ENCODE results near the gene ANKRD2.

The ANKRD2 gene

GRCh38 chr10:97590748-97591495 is 18.3 kb downstream of the ANKRD2 start:
- Mint-ChIP-seq H3K4me1 (ENCODE audit: low read depth) (no peaks in the 10 kb centered on the region), H3K27ac (no peak overlapping the region), H3K4me3 (no peak overlapping the region), H3K27me3 (no peaks in the 10 kb centered on the region), H3K9me3 (ENCODE audit: low read depth) (no peaks in the 10 kb centered on the region), H3K36me3 (no peaks in the 10 kb centered on the region)

DNA sequence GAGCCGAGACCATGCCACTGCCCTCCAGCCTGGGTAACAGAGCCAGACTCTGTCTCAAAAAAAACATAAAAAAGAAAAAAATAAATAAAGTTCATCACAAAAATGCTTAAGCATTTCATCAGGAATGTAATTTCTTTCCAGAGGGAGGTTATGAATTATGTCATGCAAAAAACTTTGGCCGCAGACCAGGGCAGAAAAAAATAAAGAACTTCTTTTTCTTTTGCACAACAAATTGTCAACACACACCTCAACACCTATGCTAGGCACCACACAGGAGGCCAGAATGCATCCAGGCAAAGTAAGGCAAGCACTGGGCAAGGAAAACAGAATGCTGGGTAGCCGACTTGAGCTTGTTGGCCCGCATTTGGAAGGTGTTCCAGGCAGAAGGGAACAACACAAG is 20.8 kb downstream of the ANKRD2 start:
- H3K27me3 Mint-ChIP-seq: no peaks in the 10 kb centered on the region
- H3K4me1 Mint-ChIP-seq (ENCODE audit: low read depth): no peaks in the 10 kb centered on the region
- H3K4me3 Mint-ChIP-seq: no peak overlapping the region

DNA sequence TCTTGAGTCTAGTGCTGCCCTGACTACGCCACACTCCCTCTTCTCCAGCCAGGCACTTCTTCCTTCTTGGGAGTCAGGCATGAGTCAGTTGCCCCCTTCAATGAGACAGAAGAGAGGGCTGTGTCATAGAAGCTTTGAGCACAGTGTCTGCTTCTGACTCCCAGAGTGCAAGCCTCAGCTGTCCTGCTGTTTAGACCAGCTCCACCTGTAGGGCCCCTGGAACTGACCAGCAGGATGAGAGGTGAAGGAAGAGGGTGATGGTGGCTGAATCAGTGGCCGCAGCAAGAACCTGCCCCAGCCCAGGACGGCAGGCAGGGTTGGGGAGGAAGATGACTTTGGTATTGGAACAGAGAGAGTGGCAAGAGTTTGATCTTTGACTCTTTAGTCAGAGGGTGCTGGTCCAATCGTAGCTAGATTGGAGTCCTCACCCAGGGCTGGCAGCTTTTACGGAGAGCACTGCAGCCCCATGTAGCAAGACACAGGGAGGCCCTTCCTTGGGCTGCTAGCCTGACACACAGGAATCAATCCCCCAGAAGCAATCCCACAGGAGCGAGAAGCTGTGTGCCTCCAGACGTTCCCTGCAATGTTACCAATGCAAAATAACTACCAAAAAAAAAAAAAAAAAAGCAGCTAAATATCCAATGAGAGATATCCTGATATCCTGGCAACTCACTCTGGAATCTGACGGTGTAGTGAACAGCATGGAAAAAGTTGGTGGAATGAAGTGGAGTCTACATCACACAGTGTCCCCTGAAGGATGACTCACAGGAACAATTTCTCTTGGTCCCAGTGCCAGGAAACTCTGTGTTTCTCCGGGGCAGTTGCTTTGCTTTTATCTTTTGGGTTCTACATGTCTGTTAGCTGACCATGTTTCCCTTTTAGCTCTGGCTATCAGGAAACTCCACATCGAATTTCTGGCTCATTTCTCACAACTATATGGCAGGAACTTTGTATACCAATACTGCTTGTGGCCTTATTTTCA is 23.8 kb downstream of the ANKRD2 start:
- Mint-ChIP-seq H3K4me1 (ENCODE audit: low read depth) (no peaks in the 10 kb centered on the region), H3K27me3 (no peaks in the 10 kb centered on the region), H3K4me3 (no peak overlapping the region), H3K27ac (no peak overlapping the region), H3K9me3 (ENCODE audit: low read depth) (no peaks in the 10 kb centered on the region), H3K36me3 (no peaks in the 10 kb centered on the region)

More for the DNA sequence above, 20.8 kb downstream of the ANKRD2 start:
- Mint-ChIP-seq H3K9me3 (ENCODE audit: low read depth) (no peaks in the 10 kb centered on the region), H3K27ac (no peak overlapping the region), H3K36me3 (no peaks in the 10 kb centered on the region)

- H3K9me3 Mint-ChIP-seq (ENCODE audit: low read depth): no peaks in the 10 kb centered on the region
- H3K27ac Mint-ChIP-seq: no peak overlapping the region
- H3K4me1 Mint-ChIP-seq (ENCODE audit: low read depth): no peaks in the 10 kb centered on the region
- H3K36me3 Mint-ChIP-seq: no peaks in the 10 kb centered on the region
- no peaks in the 10 kb centered on the region for H3K27me3 Mint-ChIP-seq
- H3K4me3 Mint-ChIP-seq: no peak overlapping the region
Observed at GRCh38 chr10:97597778-97598177, 25.2 kb downstream of the ANKRD2 start.

DNA sequence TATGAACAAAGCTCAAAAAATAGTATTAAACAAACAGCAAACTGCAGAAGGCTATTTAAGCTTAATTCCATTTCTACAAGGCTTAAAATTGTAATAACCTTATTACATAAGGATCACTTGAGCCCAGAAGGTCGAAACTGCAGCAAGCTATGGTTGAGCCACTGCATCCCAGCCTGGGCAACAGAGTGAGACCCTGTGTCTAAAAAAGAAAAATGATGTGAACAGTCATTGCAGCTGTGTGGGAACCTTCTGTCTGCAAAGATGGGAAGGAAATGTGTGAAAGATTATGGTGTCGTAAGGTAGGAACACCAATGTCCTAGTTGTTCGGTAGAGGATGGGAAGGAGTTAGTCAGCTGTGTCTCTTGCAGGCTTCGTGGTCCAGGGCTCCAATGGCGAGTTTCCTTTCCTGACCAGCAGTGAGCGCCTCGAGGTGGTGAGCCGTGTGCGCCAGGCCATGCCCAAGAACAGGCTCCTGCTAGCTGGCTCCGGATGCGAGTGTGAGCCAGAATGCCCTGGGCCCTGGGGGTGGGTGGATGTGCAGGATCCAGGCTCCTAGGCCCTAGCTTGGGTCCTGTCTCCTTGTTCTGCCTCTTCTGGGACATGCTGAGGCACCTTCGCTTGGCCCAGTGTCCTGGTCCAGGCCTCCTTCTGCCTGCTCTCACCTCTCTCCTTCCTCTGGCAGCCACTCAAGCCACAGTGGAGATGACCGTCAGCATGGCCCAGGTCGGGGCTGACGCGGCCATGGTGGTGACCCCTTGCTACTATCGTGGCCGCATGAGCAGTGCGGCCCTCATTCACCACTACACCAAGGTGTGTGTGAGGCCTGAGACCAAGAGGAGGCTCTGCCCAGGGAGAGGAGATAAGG is 26.1 kb downstream of the ANKRD2 start:
- no peak overlapping the region for H3K4me3 Mint-ChIP-seq
- no peak overlapping the region for H3K27ac Mint-ChIP-seq
- no peaks in the 10 kb centered on the region for H3K36me3 Mint-ChIP-seq
- H3K27me3 Mint-ChIP-seq: no peaks in the 10 kb centered on the region
- H3K9me3 Mint-ChIP-seq (ENCODE audit: low read depth): no peaks in the 10 kb centered on the region
- no peaks in the 10 kb centered on the region for H3K4me1 Mint-ChIP-seq (ENCODE audit: low read depth)

- H3K36me3 Mint-ChIP-seq: no peaks in the 10 kb centered on the region
- no peaks in the 10 kb centered on the region for H3K27me3 Mint-ChIP-seq
- H3K4me1 Mint-ChIP-seq (ENCODE audit: low read depth): no peaks in the 10 kb centered on the region
- no peak overlapping the region for H3K27ac Mint-ChIP-seq
- H3K9me3 Mint-ChIP-seq (ENCODE audit: low read depth): no peaks in the 10 kb centered on the region
- H3K4me3 Mint-ChIP-seq: no peak overlapping the region
Observed at GRCh38 chr10:97599272-97599619, 26.7 kb downstream of the ANKRD2 start.

DNA sequence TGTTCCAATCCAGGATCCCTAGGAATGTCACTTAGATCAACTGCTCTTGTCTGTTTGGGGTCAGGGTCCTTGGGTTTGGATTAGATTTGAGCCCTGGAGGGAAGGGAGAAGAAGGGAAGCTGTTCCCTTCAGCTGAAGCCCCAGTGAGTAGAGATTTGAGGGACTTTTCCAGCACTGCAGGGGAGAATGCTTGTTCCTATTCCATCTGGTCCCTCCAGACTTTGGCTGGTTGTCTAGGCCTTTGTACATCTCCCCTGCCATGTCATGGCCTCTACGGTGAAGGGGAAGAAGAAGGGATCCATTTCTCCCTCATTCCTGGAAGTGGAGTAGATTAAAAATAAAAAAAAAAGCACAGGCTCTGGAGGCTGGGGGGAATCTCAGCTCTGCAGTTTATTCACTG is 28.0 kb downstream of the ANKRD2 start:
- Mint-ChIP-seq H3K27me3 (no peaks in the 10 kb centered on the region), H3K27ac (no peak overlapping the region), H3K9me3 (ENCODE audit: low read depth) (no peaks in the 10 kb centered on the region), H3K4me3 (no peak overlapping the region), H3K36me3 (no peaks in the 10 kb centered on the region), H3K4me1 (ENCODE audit: low read depth) (no peaks in the 10 kb centered on the region)

GRCh38 chr10:97601268-97602215 is 29.0 kb downstream of the ANKRD2 start:
- Mint-ChIP-seq H3K9me3 (ENCODE audit: low read depth) (no peaks in the 10 kb centered on the region), H3K4me3 (no peak overlapping the region), H3K27ac (no peak overlapping the region), H3K36me3 (no peaks in the 10 kb centered on the region), H3K4me1 (ENCODE audit: low read depth) (no peaks in the 10 kb centered on the region), H3K27me3 (no peaks in the 10 kb centered on the region)

GRCh38 chr10:97607095-97607636 is 34.6 kb downstream of the ANKRD2 start:
- H3K36me3 Mint-ChIP-seq: no peaks in the 10 kb centered on the region
- no peak overlapping the region for H3K27ac Mint-ChIP-seq
- H3K27me3 Mint-ChIP-seq: no peaks in the 10 kb centered on the region
- no peaks in the 10 kb centered on the region for H3K4me1 Mint-ChIP-seq (ENCODE audit: low read depth)
- no peaks in the 10 kb centered on the region for H3K9me3 Mint-ChIP-seq (ENCODE audit: low read depth)
- no peak overlapping the region for H3K4me3 Mint-ChIP-seq

DNA sequence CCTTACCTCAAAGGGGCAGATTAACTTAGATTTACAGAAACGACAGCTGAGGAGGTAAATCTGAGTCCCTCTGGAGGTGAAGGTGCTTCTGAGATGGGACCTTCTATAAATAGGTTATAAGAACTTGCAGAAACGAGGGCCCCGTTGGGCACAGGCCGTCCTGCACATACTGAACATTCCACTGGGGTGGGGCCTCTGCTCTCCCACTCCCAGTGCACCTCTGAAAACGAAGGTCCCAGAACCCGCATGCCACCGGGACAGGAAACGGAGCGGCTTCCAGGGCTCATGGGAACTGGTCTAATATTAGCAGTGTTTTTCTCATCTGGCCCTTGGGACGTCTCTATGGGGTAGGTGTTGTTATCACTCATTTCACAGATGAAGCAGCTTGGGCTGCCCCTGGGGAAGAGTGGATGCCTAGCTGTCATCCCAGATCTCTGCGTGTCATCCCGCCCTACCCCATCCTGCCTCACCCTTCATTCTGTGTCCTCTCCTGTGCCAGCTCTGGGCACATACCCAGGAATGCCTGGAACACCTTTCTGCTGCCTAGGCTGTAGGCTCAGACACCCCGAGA is 36.5 kb downstream of the ANKRD2 start:
- H3K9me3 Mint-ChIP-seq (ENCODE audit: low read depth): no peaks in the 10 kb centered on the region
- no peaks in the 10 kb centered on the region for H3K27me3 Mint-ChIP-seq
- no peak overlapping the region for H3K4me3 Mint-ChIP-seq
- H3K27ac Mint-ChIP-seq: no peak overlapping the region
- no peaks in the 10 kb centered on the region for H3K36me3 Mint-ChIP-seq
- H3K4me1 Mint-ChIP-seq (ENCODE audit: low read depth): no peaks in the 10 kb centered on the region

DNA sequence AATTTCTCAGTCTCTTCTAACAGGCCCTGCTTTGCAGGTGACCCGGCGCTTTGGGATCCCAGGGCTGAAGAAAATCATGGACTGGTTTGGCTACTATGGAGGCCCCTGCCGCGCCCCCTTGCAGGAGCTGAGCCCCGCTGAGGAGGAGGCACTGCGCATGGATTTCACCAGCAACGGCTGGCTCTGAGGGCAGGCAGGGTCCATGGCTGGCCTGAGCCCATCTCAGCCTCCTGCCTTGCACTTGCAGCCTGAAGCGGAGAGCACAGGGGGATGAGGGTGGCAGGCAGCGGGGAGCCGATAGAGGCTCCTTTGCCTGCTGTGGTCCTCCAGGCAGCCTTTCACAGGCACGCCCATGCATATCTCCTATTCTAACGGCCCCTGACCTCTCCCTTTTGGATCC is 38.9 kb downstream of the ANKRD2 start:
- no peaks in the 10 kb centered on the region for H3K9me3 Mint-ChIP-seq (ENCODE audit: low read depth)
- no peaks in the 10 kb centered on the region for H3K27me3 Mint-ChIP-seq
- no peaks in the 10 kb centered on the region for H3K4me1 Mint-ChIP-seq (ENCODE audit: low read depth)
- H3K27ac Mint-ChIP-seq: no peak overlapping the region
- H3K4me3 Mint-ChIP-seq: no peak overlapping the region
- no peaks in the 10 kb centered on the region for H3K36me3 Mint-ChIP-seq

DNA sequence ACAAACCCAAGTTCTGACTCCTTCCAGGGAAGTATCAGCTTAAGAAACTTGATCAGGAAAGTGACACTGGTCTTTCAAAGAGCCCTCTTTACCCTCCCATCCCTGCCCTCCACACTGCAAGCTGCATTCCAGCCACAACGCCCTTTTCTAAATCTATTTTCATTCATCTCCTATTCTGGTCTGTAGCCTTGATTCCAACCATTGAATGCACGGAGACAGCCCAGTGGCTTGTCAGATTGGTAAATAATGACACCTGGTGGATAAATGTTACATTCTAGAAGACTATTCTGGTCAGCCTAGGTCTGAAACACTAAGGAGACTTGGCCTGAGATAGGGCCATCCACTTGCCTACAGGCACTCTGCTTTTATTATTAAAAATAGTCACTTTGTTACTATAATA is 39.8 kb downstream of the ANKRD2 start:
- Mint-ChIP-seq H3K36me3 (peaks cover 2% of the 10 kb centered on the region), H3K9me3 (ENCODE audit: low read depth) (no peaks in the 10 kb centered on the region), H3K27ac (no peak overlapping the region), H3K27me3 (no peaks in the 10 kb centered on the region), H3K4me3 (no peak overlapping the region), H3K4me1 (ENCODE audit: low read depth) (no peaks in the 10 kb centered on the region)

GRCh38 chr10:97618285-97618684 is 45.7 kb downstream of the ANKRD2 start:
- no peaks in the 10 kb centered on the region for H3K27me3 Mint-ChIP-seq
- no peaks in the 10 kb centered on the region for H3K4me1 Mint-ChIP-seq (ENCODE audit: low read depth)
- no peak overlapping the region for H3K27ac Mint-ChIP-seq
- peaks cover 2% of the 10 kb centered on the region for H3K36me3 Mint-ChIP-seq
- H3K9me3 Mint-ChIP-seq (ENCODE audit: low read depth): no peaks in the 10 kb centered on the region
- no peak overlapping the region for H3K4me3 Mint-ChIP-seq

Measured in activated naive CD8-positive, alpha-beta T cell (primary cell).